Skeletal muscle tissue (tissue), 4 donors: Measurements from ENCODE around the gene CDC25A. TPM values are rescaled to one million over a fixed set of nuclear protein-coding genes. Genes with fewer than 3 reads are reported as not detected.

Experiments used
- H3K27ac ChIP-seq: one replicate; pipeline ENCODE4 v1.7.0; 2013; ENCODE audit warnings: mild to moderate bottlenecking, low read depth, low read length, inconsistent platforms
- H3K27me3 ChIP-seq, 3 donors: one replicate each; pipeline ENCODE4 v1.7.0; 2013; ENCODE audit warnings: low read length in 3 of 3; ENCODE audit not compliant: control insufficient read depth in 3 of 3, insufficient read depth in 3 of 3
- H3K36me3 ChIP-seq, 3 donors: one replicate each; pipeline ENCODE4 v1.7.0; 2013; ENCODE audit warnings: low read length in 3 of 3; ENCODE audit not compliant: control insufficient read depth in 3 of 3, insufficient read depth in 3 of 3
- H3K4me1 ChIP-seq, 3 donors: one replicate each; pipeline ENCODE4 v1.7.0; 2013; ENCODE audit warnings: low read length in 3 of 3, mild to moderate bottlenecking in 3 of 3; ENCODE audit not compliant: control insufficient read depth in 3 of 3, insufficient read depth in 3 of 3
- H3K4me3 ChIP-seq, 3 donors: one replicate each; pipeline ENCODE4 v1.7.0; 2013; ENCODE audit warnings: low read length in 3 of 3
- H3K9ac ChIP-seq, 3 donors: one replicate each; pipeline ENCODE4 v1.7.0; 2013; ENCODE audit warnings: low read length in 3 of 3, mild to moderate bottlenecking in 3 of 3, moderate library complexity in 2 of 3, low read depth in 1 of 3
- H3K9me3 ChIP-seq, 3 donors: one replicate each; pipeline ENCODE4 v1.7.0; 2013; ENCODE audit warnings: low read length in 3 of 3; ENCODE audit not compliant: control insufficient read depth in 3 of 3
- total RNA-seq: library from RNA; depleted of rRNA; stranded (reverse); fragments of >200 nt; gene quantifications from one replicate; pipeline ENCODE4 v1.2.3, GENCODE V29; 2014
- donor health status: Osteomylitis.

Gene CDC25A
- total RNA-seq: 3.7 TPM

DNA sequence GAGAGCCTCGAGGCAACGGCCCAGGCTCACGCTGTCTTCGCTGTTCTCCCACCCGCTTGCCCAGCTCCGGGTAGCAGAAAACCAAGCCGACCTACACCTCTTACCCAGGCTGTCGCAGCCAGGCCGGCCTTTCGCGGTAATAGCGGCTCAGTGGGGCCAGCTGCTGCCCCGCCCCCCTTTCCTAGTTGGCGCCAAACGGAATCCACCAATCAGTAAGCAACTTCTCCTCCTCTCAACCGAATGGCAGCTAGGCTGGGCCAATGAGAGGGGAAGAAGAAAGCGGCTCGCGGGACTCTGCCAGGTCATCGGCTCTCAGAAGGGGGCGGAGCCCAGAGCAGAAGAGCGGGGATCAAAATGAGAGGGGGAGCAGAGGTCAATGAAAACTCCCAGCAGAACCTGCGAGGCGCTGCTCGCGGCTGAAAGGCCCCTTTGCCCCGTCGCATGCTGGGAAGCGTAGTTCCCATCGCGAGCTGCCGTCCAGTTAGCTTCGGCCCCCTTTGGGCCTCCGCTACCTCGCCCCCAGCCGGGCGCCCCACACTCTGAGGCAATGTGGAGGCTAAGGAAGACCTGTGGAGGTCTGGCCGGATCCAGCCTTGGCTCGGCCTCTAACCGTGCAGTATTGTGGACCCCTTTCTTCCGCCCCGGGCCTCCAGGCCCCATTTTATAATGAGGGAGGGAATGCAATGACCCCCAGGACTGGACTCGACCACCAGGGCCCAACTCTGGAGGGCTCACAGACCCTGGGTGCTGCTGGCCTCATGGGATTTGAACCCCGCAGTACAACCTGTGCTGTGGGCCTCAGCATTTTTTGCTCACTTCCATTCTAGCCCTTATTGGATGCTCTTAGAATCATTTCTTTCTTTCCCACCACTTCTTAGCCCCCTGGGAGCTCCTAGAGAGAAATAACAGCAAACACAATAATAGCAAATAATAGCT is at the start of gene CDC25A:
TSS of gene CDC25A (minus strand) at position 152 of the 936 bp plus-strand sequence. CDS start 470 bp downstream, outside the sequence.
- Histone ChIP-seq H3K9ac (peak within 1 kb of the TSS; percentile 43 to 75 (median 64)), H3K4me3 (peak within 1 kb of the TSS; percentile 82 to 91 (median 87))

GRCh38 chr3:48236531-48236930 is 48.3 kb upstream of the CDC25A start:
- H3K9ac ChIP-seq: no peak overlapping the region
- no peak overlapping the region for H3K4me3 ChIP-seq
- peaks cover 0 to 2% (median 0%) of the 10 kb centered on the region in 3 donors for H3K36me3 ChIP-seq
- H3K9me3 ChIP-seq: no peaks in the 10 kb centered on the region
- H3K27ac ChIP-seq: no peak overlapping the region
- H3K4me1 ChIP-seq: peaks cover 7 to 13% (median 9%) of the 10 kb centered on the region in 3 donors
- H3K27me3 ChIP-seq: no peaks in the 10 kb centered on the region

More for the DNA sequence above, at the start of gene CDC25A:
- Histone ChIP-seq H3K36me3 (no peaks in the 10 kb centered on the region), H3K4me1 (peaks cover 10 to 14% (median 13%) of the 10 kb centered on the region in 3 donors), H3K27ac (peak within 1 kb of the TSS; percentile 13), H3K9me3 (no peaks in the 10 kb centered on the region), H3K27me3 (no peaks in the 10 kb centered on the region)

GRCh38 chr3:48233542-48233941 is 45.3 kb upstream of the CDC25A start:
- no peaks in the 10 kb centered on the region for H3K27me3 ChIP-seq
- no peak overlapping the region for H3K9ac ChIP-seq
- no peaks in the 10 kb centered on the region for H3K9me3 ChIP-seq
- H3K4me3 ChIP-seq: no peak overlapping the region
- no peak overlapping the region for H3K27ac ChIP-seq
- H3K36me3 ChIP-seq: no peaks in the 10 kb centered on the region
- peaks cover 0 to 9% (median 3%) of the 10 kb centered on the region in 3 donors for H3K4me1 ChIP-seq

DNA sequence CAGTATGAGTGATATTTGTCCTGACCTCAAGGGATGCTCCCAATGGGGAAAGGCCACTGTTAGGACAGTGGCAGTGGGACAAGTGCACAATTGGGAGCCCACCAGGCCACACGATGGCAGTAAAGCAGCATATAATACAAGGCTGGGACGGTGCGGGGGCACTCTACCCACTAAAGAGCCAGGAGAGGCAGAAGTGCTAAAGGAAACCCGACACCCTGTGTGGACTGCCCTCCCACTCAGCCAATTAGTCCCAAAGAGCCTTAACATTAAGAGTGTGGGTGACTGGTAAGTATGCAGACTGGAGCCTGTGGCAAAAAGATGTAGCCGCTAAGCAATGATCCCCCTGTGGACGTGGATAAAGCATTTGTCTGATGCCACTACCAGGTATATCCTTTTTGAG is 44.5 kb upstream of the CDC25A start:
- Histone ChIP-seq H3K36me3 (no peaks in the 10 kb centered on the region), H3K27ac (no peak overlapping the region), H3K27me3 (no peaks in the 10 kb centered on the region), H3K9me3 (no peaks in the 10 kb centered on the region), H3K4me1 (peaks cover 0 to 9% (median 3%) of the 10 kb centered on the region in 3 donors), H3K9ac (no peak overlapping the region), H3K4me3 (peak overlapping the region in 2 of 3 donors; percentile 26 to 36)

- Histone ChIP-seq H3K4me3 (no peak overlapping the region), H3K9ac (no peak overlapping the region), H3K9me3 (no peaks in the 10 kb centered on the region), H3K4me1 (peaks cover 0 to 9% (median 3%) of the 10 kb centered on the region in 3 donors), H3K27me3 (peaks cover 0 to 2% (median 0%) of the 10 kb centered on the region in 3 donors), H3K36me3 (no peaks in the 10 kb centered on the region), H3K27ac (no peak overlapping the region)
Measured at GRCh38 chr3:48232232-48232631, 44.0 kb upstream of the CDC25A start.

GRCh38 chr3:48226939-48227338 is 38.7 kb upstream of the CDC25A start:
- no peaks in the 10 kb centered on the region for H3K36me3 ChIP-seq
- peaks cover 0 to 4% (median 0%) of the 10 kb centered on the region in 3 donors for H3K4me1 ChIP-seq
- no peak overlapping the region for H3K27ac ChIP-seq
- no peaks in the 10 kb centered on the region for H3K9me3 ChIP-seq
- no peak overlapping the region for H3K4me3 ChIP-seq
- H3K27me3 ChIP-seq: peaks cover 0 to 10% (median 5%) of the 10 kb centered on the region in 3 donors
- no peak overlapping the region for H3K9ac ChIP-seq

DNA sequence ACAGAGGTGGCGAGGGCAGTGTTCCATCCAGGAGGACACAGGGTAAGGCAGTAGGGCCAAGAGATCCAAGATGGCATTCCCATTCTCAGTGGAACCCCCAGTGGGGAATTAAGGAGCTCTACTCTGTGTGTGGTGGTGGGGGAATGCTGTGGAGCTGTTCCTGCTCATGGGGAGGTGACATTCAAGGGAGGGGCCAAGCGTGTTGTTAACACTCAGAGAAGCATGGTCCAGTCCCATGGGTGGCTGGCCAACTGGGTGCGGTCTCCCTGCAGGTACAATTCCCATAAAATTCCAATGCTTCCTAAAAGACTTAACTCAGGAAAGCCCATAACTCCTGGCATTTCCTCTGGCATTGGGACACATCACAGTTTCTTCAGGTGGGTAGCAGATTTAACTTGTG is 37.4 kb upstream of the CDC25A start:
- H3K27ac ChIP-seq: no peak overlapping the region
- H3K9ac ChIP-seq: no peak overlapping the region
- no peaks in the 10 kb centered on the region for H3K36me3 ChIP-seq
- H3K9me3 ChIP-seq: no peaks in the 10 kb centered on the region
- H3K4me3 ChIP-seq: no peak overlapping the region
- H3K4me1 ChIP-seq: peaks cover 0 to 4% (median 0%) of the 10 kb centered on the region in 3 donors
- peaks cover 0 to 10% (median 5%) of the 10 kb centered on the region in 3 donors for H3K27me3 ChIP-seq

DNA sequence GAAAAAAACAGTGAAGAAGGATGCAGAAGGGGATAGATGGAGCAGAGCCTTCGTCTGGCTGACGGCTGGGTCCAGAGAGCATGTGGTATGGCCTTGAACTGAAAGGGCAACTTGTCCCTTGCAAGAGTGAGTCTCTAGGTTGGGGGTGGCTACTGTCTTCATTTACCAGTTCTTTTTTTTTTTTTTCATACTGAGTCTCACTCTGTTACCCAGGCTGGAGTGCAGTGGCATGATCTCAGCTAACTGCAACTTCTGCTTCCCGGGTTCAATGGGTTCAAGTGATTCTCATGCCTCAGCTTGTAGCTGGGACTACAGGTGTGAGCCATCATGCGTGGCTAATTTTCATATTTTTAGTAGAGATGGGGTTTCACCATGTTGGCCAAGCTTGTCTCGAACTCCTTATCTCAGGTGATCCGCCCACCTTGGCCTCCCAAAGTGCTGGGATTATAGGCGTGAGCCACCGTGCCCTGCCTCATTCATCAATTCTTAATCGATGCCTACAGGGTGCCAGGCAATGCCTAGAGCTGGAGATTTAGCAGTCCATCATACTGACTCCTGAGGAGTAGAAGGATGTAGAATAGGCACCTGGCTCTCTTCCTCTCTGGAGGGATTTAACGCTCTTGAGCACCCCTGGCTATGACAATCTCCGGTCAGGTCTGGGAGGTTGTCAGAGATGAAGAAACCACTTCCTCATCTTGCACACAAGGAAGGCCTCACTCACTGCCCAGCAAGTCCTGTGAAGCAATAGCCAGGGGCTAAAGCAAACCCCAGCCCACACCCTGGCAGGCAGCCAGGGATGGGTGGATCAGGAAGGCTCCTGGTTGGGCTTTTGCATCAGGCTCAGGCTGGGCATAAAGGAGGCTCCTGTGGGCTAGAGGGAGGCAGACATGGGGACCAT is 34.6 kb upstream of the CDC25A start, which contains the start of gene CAMP:
TSS of gene CAMP (plus strand) at position 880 of the 898 bp plus-strand sequence. CDS start at position 897, 17 bp downstream.
- Histone ChIP-seq H3K36me3 (no peaks in the 10 kb centered on the region), H3K27ac (no peak within 1 kb of the TSS), H3K9me3 (no peaks in the 10 kb centered on the region), H3K9ac (no peak within 1 kb of the TSS), H3K4me1 (peaks cover 0 to 4% (median 0%) of the 10 kb centered on the region in 3 donors), H3K27me3 (peaks cover 0 to 10% (median 5%) of the 10 kb centered on the region in 3 donors), H3K4me3 (no peak within 1 kb of the TSS)

- no peak overlapping the region for H3K9ac ChIP-seq
- no peaks in the 10 kb centered on the region for H3K36me3 ChIP-seq
Measured at GRCh38 chr3:48220746-48221145, 32.5 kb upstream of the CDC25A start.

More at GRCh38 chr3:48220746-48221145, 32.5 kb upstream of the CDC25A start:
- no peaks in the 10 kb centered on the region for H3K9me3 ChIP-seq
- peaks cover 0 to 5% (median 5%) of the 10 kb centered on the region in 3 donors for H3K27me3 ChIP-seq
- no peak overlapping the region for H3K27ac ChIP-seq
- H3K4me3 ChIP-seq: no peak overlapping the region
- peaks cover 3 to 12% (median 9%) of the 10 kb centered on the region in 3 donors for H3K4me1 ChIP-seq
